H1 (cell line): Measurements from ENCODE around the gene CCBE1. TPM values are rescaled to one million over a fixed set of nuclear protein-coding genes. Genes with fewer than 3 reads are reported as not detected.

Source experiments
- CTCF ChIA-PET: fragments of 300-600 bp; sonication (Branson Sonifier 250); formaldehyde crosslinking; loops from one replicate; lab custom pipeline; 2021; ENCODE audit not compliant: partially characterized antibody; lab: Charles Lee
- POLR2A ChIA-PET: fragments of 300-600 bp; sonication (Branson Sonifier 250); formaldehyde crosslinking; loops from one replicate; lab custom pipeline; 2021; ENCODE audit warnings: inconsistent platforms; ENCODE audit not compliant: partially characterized antibody; lab: Charles Lee
- DNase-seq, 2 experiments: peaks; one replicate each; pipeline versions ENCODE4 v3.0.0 to v3.0.0-alpha.2; 2010 to 2022; ENCODE audit warnings: low spot score in 2 of 2, low read depth in 1 of 2, mixed read lengths in 1 of 2
- FAIRE-seq: peaks from 2 replicates; lab custom pipeline; 2011; peaks lifted over from hg19 to GRCh38; lab: Jason Lieb, UNC
- H2AFZ ChIP-seq: 2 replicates; pipeline ENCODE4 v1.8.1; 2012; ENCODE audit warnings: low read length, inconsistent platforms
- H2AK5ac ChIP-seq: 2 replicates; pipeline ENCODE4 v1.6.1; 2013; ENCODE audit warnings: low read depth, low read length
- H2BK120ac ChIP-seq: replicated peaks from 2 replicates; pipeline ENCODE3; 2013; ENCODE audit warnings: low read depth, low read length, inconsistent platforms
- H2BK12ac ChIP-seq: 2 replicates; pipeline ENCODE4 v1.6.1; 2013; ENCODE audit warnings: low read depth, low read length
- H2BK15ac ChIP-seq: 2 replicates; pipeline ENCODE4 v1.6.1; 2013; ENCODE audit warnings: low read length
- H2BK20ac ChIP-seq: 2 replicates; pipeline ENCODE4 v1.6.1; 2013; ENCODE audit warnings: low read length
- H2BK5ac ChIP-seq: 2 replicates; pipeline ENCODE4 v1.6.1; 2013; ENCODE audit warnings: low read depth, low read length
- H3K14ac ChIP-seq: 2 replicates; pipeline ENCODE4 v1.6.1; 2013; ENCODE audit warnings: inconsistent platforms; ENCODE audit not compliant: insufficient read length
- H3K18ac ChIP-seq: 2 replicates; pipeline ENCODE4 v1.6.1; 2013; ENCODE audit warnings: low read length; ENCODE audit errors: extremely low read depth
- H3K23ac ChIP-seq: 2 replicates; pipeline ENCODE4 v1.6.1; 2013; ENCODE audit warnings: inconsistent platforms; ENCODE audit not compliant: insufficient read length
- H3K23me2 ChIP-seq: 2 replicates; pipeline ENCODE4 v1.6.1; 2013; ENCODE audit warnings: low read depth, low read length
- H3K27ac ChIP-seq: 2 replicates; pipeline ENCODE4 v1.6.1; 2011; ENCODE audit warnings: low read depth, low read length, inconsistent platforms
- H3K27me3 ChIP-seq, 4 experiments: replicated peaks in 1 of 4; 1 replicate in 1 of 4; 2 replicates in 3 of 4; pipeline versions ENCODE4 v1.6.1 to v1.8.1; 2011 to 2013; ENCODE audit warnings: low read length in 3 of 4, mild to moderate bottlenecking in 3 of 4, inconsistent platforms in 2 of 4, mixed read lengths in 2 of 4, moderate library complexity in 1 of 4; ENCODE audit not compliant: control insufficient read depth in 3 of 4, insufficient read depth in 3 of 4; ENCODE audit errors: extremely low read depth in 1 of 4
- H3K36me3 ChIP-seq, 4 experiments: 2 replicates each; pipeline versions ENCODE4 v1.6.1 to v1.8.1; 2011 to 2013; ENCODE audit warnings: mild to moderate bottlenecking in 4 of 4, low read length in 3 of 4, moderate library complexity in 2 of 4, control low read depth in 1 of 4, inconsistent platforms in 1 of 4; ENCODE audit not compliant: insufficient read depth in 4 of 4, control insufficient read depth in 2 of 4
- H3K4ac ChIP-seq: replicated peaks from 2 replicates; pipeline ENCODE3; 2013; ENCODE audit warnings: low read length, low read depth, mixed read lengths, inconsistent platforms; ENCODE audit not compliant: insufficient read length
- H3K4me1 ChIP-seq, 4 experiments: replicated peaks in 1 of 4; 1 replicate in 1 of 4; 2 replicates in 3 of 4; pipeline versions ENCODE4 v1.6.1 to v1.8.1; 2011 to 2013; ENCODE audit warnings: low read length in 3 of 4, inconsistent platforms in 2 of 4, mixed read lengths in 1 of 4; ENCODE audit not compliant: insufficient read depth in 4 of 4, control insufficient read depth in 3 of 4
- H3K4me2 ChIP-seq, 2 experiments: 2 replicates each; pipeline versions ENCODE4 v1.6.1 to v1.8.1; 2011 to 2013; ENCODE audit warnings: low read depth in 2 of 2, low read length in 2 of 2, control low read depth in 1 of 2, inconsistent platforms in 1 of 2, mild to moderate bottlenecking in 1 of 2; ENCODE audit not compliant: insufficient read depth in 1 of 2
- H3K4me3 ChIP-seq, 4 experiments: fragments of 200-600, 300-600 bp in 1 of 4; sonication (generic), shearing (Covaris generic), sonication (Bioruptor Twin) in 1 of 4; 2 replicates each; pipeline versions ENCODE4 v1.5.1 to v1.8.1; 2011 to 2016; ENCODE audit warnings: low read length in 4 of 4, low read depth in 3 of 4, control low read depth in 2 of 4, inconsistent platforms in 2 of 4, mild to moderate bottlenecking in 2 of 4, mixed read lengths in 1 of 4, moderate library complexity in 1 of 4; ENCODE audit not compliant: insufficient read depth in 2 of 4; ENCODE audit errors: extremely low read depth in 1 of 4
- H3K56ac ChIP-seq: replicated peaks from 2 replicates; pipeline ENCODE3; 2013; ENCODE audit warnings: low read depth, mild to moderate bottlenecking, mixed read lengths, low read length, inconsistent platforms; ENCODE audit not compliant: insufficient read length
- H3K79me1 ChIP-seq: 2 replicates; pipeline ENCODE4 v1.6.1; 2013; ENCODE audit warnings: low read depth, low read length, control low read depth
- H3K79me2 ChIP-seq, 2 experiments: 2 replicates each; pipeline versions ENCODE4 v1.6.1 to v1.8.1; 2012 to 2013; ENCODE audit warnings: low read length in 2 of 2, mild to moderate bottlenecking in 2 of 2, inconsistent platforms in 1 of 2; ENCODE audit not compliant: insufficient read depth in 2 of 2, control insufficient read depth in 1 of 2
- H3K9ac ChIP-seq, 4 experiments: replicated peaks in 1 of 4; 1 replicate in 1 of 4; 2 replicates in 3 of 4; pipeline versions ENCODE4 v1.6.1 to v1.8.1; 2011 to 2013; ENCODE audit warnings: low read depth in 3 of 4, low read length in 3 of 4, control low read depth in 2 of 4, mild to moderate bottlenecking in 2 of 4, moderate library complexity in 2 of 4, inconsistent platforms in 1 of 4; ENCODE audit errors: extremely low read depth in 1 of 4
- H3K9me3 ChIP-seq, 2 experiments: 2 replicates each; pipeline versions ENCODE4 v1.6.1 to v1.8.1; 2012 to 2013; ENCODE audit warnings: mild to moderate bottlenecking in 2 of 2, moderate library complexity in 2 of 2, control low read depth in 1 of 2, inconsistent platforms in 1 of 2, low read depth in 1 of 2, low read length in 1 of 2, mixed read lengths in 1 of 2; ENCODE audit not compliant: insufficient read depth in 2 of 2
- H4K20me1 ChIP-seq, 2 experiments: replicated peaks in 1 of 2; 2 replicates each; pipeline versions ENCODE3 to v1.8.1; 2011 to 2013; ENCODE audit warnings: inconsistent platforms in 2 of 2, low read length in 2 of 2, mild to moderate bottlenecking in 1 of 2; ENCODE audit not compliant: insufficient read depth in 2 of 2, control insufficient read depth in 1 of 2
- H4K5ac ChIP-seq: 2 replicates; pipeline ENCODE4 v1.6.1; 2013; ENCODE audit warnings: low read length, low read depth, mixed read lengths, inconsistent platforms; ENCODE audit not compliant: insufficient read length
- H4K8ac ChIP-seq: 2 replicates; pipeline ENCODE4 v1.8.0; 2013; ENCODE audit warnings: mild to moderate bottlenecking, moderate library complexity, low read length, inconsistent platforms; ENCODE audit not compliant: insufficient read depth; ENCODE audit errors: extremely low read depth
- H4K91ac ChIP-seq: replicated peaks from 2 replicates; pipeline ENCODE3; 2013; ENCODE audit warnings: low read length, mixed read lengths, inconsistent platforms; ENCODE audit not compliant: insufficient read length
- BCL11A ChIP-seq, 2 experiments: IDR thresholded peaks; one replicate each; pipeline ENCODE4 v1.6.1; 2011; ENCODE audit warnings: low read depth in 2 of 2, low read length in 2 of 2, mild to moderate bottlenecking in 2 of 2
- CBX5 ChIP-seq: fragments of 300-800, 300-1000 bp; sonication (generic); IDR thresholded peaks from 2 replicates; pipeline ENCODE4 v1.7.1; 2016; ENCODE audit warnings: antibody characterized with exemption, low read length, low read depth
- EZH2 ChIP-seq: fragments of 200-600 bp; sonication (generic); IDR thresholded peaks from 2 replicates; pipeline ENCODE4 v1.7.1; 2012; ENCODE audit warnings: low read depth, mild to moderate bottlenecking, moderate library complexity, low read length, inconsistent platforms; ENCODE audit not compliant: severe bottlenecking
- KDM1A ChIP-seq: fragments of 200-600, 300-600 bp; sonication (generic); IDR thresholded peaks from 2 replicates; pipeline ENCODE4 v1.7.1; 2016; ENCODE audit warnings: mild to moderate bottlenecking, low read length, borderline replicate concordance
- KDM5A ChIP-seq: fragments of 200-600 bp; IDR thresholded peaks from 2 replicates; pipeline ENCODE4 v1.7.1; 2012; ENCODE audit warnings: mild to moderate bottlenecking, low read length, inconsistent platforms, mixed read lengths
- PHF8 ChIP-seq: fragments of 200-600 bp; sonication (generic); conservative IDR thresholded peaks from 2 replicates; pipeline ENCODE4 v1.7.1; 2012; ENCODE audit warnings: low read depth, mild to moderate bottlenecking, inconsistent platforms, low read length, moderate library complexity
- RNF2 ChIP-seq: fragments of 200-900, 300-1000 bp; sonication (generic); IDR thresholded peaks from 2 replicates; pipeline ENCODE4 v1.7.1; 2016; ENCODE audit warnings: borderline replicate concordance, low read depth, mild to moderate bottlenecking, antibody characterized with exemption, low read length; ENCODE audit not compliant: poor library complexity, severe bottlenecking; ENCODE audit errors: missing control alignments
- SIRT6 ChIP-seq: IDR thresholded peaks from one replicate; pipeline ENCODE4 v1.7.1; 2012; ENCODE audit warnings: low read length, inconsistent platforms
- SP1 ChIP-seq: IDR thresholded peaks from 2 replicates; pipeline ENCODE4 v1.6.1; 2011; ENCODE audit warnings: low read depth, low read length
- TAF7 ChIP-seq: optimal IDR thresholded peaks from 2 replicates; pipeline ENCODE3; 2011; ENCODE audit warnings: low read depth, mild to moderate bottlenecking, inconsistent platforms, low read length, moderate library complexity, borderline replicate concordance
- TCF12 ChIP-seq: IDR thresholded peaks from 2 replicates; pipeline ENCODE4 v1.6.1; 2011; ENCODE audit warnings: low read depth, mild to moderate bottlenecking, low read length
- WGBS, 2 experiments: shearing (Covaris generic) in 1 of 2; methylation state at CpG; one replicate each; pipeline versions ENCODE4 v1.1.6 to v1.1.7; 2013 to 2015; ENCODE audit warnings: low lambda C conversion rate in 2 of 2, mixed read lengths in 2 of 2, inconsistent platforms in 1 of 2, low coverage in 1 of 2, missing lambda C conversion rate in 1 of 2; ENCODE audit not compliant: insufficient replicate concordance in 2 of 2, insufficient coverage in 1 of 2, insufficient read length in 1 of 2; ENCODE audit errors: extremely low coverage in 1 of 2, missing lambda C conversion rate in 1 of 2; 5-methylcytosine and 5-hydroxymethylcytosine counted together
- polyA plus RNA-seq, 7 experiments: library from polyadenylated mRNA; depleted of rRNA in 3 of 7; stranded (reverse) in 5 of 7; unstranded in 2 of 7; fragments of >200 nt in 5 of 7; fragments of 200-250 nt in 2 of 7; gene quantifications; 1 replicate in 5 of 7; 2 replicates in 1 of 7; 4 replicates in 1 of 7; pipeline versions ENCODE4 v1.2.1 to v1.2.3, GENCODE V29; 2011 to 2013; ENCODE audit warnings: missing spikeins in 2 of 7, mixed read lengths in 2 of 7
- total RNA-seq: library from RNA; stranded (reverse); fragmentation: NEBNext Ultra II Directional; extraction: Animal tissue kit (Norgen Biotek cat#: 25700); gene quantifications from 2 replicates; pipeline ENCODE4 v1.2.1, GENCODE V29; 2021
- TF ChIP-seq, protein P1 (sequence below): IDR thresholded peaks from 2 replicates; pipeline ENCODE4 v1.6.1; 2011; ENCODE audit warnings: low read depth, mild to moderate bottlenecking, low read length; ENCODE audit not compliant: insufficient read depth

Gene CCBE1
- total and polyA plus RNA-seq, 2 of the 8 experiments (the other 6 are each of a cell fraction or from before 2014, with no cell fraction given) = 2.1 to 2.6 TPM

- H4K5ac ChIP-seq = no peak overlapping the region
- no peak for TF ChIP-seq KDM5A
- TF ChIP-seq CBX5 = no peak
- TF ChIP-seq EZH2 = no peak
- no peak for TF ChIP-seq BCL11A (IDR thresholded peaks at IDR 0.05; ENCODE audit: low read depth in 2 of 2, low read length in 2 of 2)
- TF ChIP-seq RNF2 = no peak
- TF ChIP-seq SP1 = no peak
- TF ChIP-seq PHF8 = no peak
- TF ChIP-seq SIRT6 = no peak
- TF ChIP-seq, protein P1, sequence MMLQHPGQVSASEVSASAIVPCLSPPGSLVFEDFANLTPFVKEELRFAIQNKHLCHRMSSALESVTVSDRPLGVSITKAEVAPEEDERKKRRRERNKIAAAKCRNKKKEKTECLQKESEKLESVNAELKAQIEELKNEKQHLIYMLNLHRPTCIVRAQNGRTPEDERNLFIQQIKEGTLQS = no peak
- TF ChIP-seq KDM1A = no peak
- TF ChIP-seq TCF12 = no peak
- no peak for TF ChIP-seq TAF7
Measured at GRCh38 chr18:59555995-59556659, 141.1 kb downstream of the CCBE1 start.

More at GRCh38 chr18:59555995-59556659, 141.1 kb downstream of the CCBE1 start:
- Histone ChIP-seq H3K9me3 (peaks cover 0 to 5% of the 10 kb centered on the region in 2 experiments; a peak in 1 of 4 replicates), H2BK20ac (no peak overlapping the region), H3K27ac (no peak overlapping the region), H3K23me2 (peaks cover 1% of the 10 kb centered on the region; the same call in 1 of the 2 replicates), H2BK5ac (no peak overlapping the region), H4K20me1 (no peaks in the 10 kb centered on the region), H2BK15ac (no peak overlapping the region), H3K36me3 (no peaks in the 10 kb centered on the region), H3K9ac (no peak overlapping the region), H2AK5ac (no peak overlapping the region), H3K4ac (no peak overlapping the region), H3K14ac (no peak overlapping the region), H3K27me3 (no peaks in the 10 kb centered on the region), H2BK12ac (no peak overlapping the region), H4K91ac (no peak overlapping the region), H3K56ac (no peak overlapping the region), H3K18ac (no peak overlapping the region), H2AFZ (no peak overlapping the region), H3K4me3 (no peak overlapping the region), H3K4me2 (no peak overlapping the region), H3K23ac (no peak overlapping the region), H4K8ac (no peak overlapping the region), H3K79me1 (no peaks in the 10 kb centered on the region), H2BK120ac (no peak overlapping the region), H3K4me1 (peaks cover 0 to 7% (median 3%) of the 10 kb centered on the region in 4 experiments; a peak in 5 of 7 replicates), H3K79me2 (no peaks in the 10 kb centered on the region)
- DNase-seq (no peak), FAIRE-seq (no peak)
- POLR2A ChIA-PET = no interaction called here
- CTCF ChIA-PET = interaction anchor here (1.0 to 1.5 kb wide), 3 partner anchors 9 to 96 kb away, joined by 3 read pairs; no protein-coding TSS in a partner anchor
- 82% methylated on average over 7 of the region's 7 CpGs; no CpG with 5 or more reads in 1 of the 2 experiments for WGBS, 2 experiments
